Endothelial cell of umbilical vein (primary cell): ENCODE data around the gene MMP21. TPM values are rescaled to one million over a fixed set of nuclear protein-coding genes. Genes with fewer than 3 reads are reported as not detected.

Experiments used
- BruUV-seq: library from RNA; stranded (reverse); fragments of 400-500 nt; replicated peaks from 2 replicates; lab custom pipeline; 2021; lab: Mats Ljungman, UMichigan
- CTCF ChIA-PET: fragments of 300-600, 350-600 bp; sonication (Branson Sonifier 250); formaldehyde crosslinking; loops from one replicate; lab custom pipeline; 2021; ENCODE audit warnings: antibody characterized with exemption, inconsistent platforms; lab: Charles Lee
- POLR2A ChIA-PET: fragments of 300-600, 350-600 bp; sonication (Branson Sonifier 250); formaldehyde crosslinking; loops from one replicate; lab custom pipeline; 2021; ENCODE audit warnings: antibody characterized with exemption, inconsistent platforms; lab: Charles Lee
- DNase-seq: peaks from one replicate; pipeline ENCODE4 v3.0.0-alpha.2; 2011; ENCODE audit warnings: low read depth, low spot score
- FAIRE-seq: peaks from 2 replicates; lab custom pipeline; 2011; peaks lifted over from hg19 to GRCh38; lab: Jason Lieb, UNC
- H2AFZ ChIP-seq: 2 replicates; pipeline ENCODE4 v1.6.0; 2012; ENCODE audit warnings: low read depth, low read length, control low read depth, inconsistent platforms
- H3K27ac ChIP-seq: 2 replicates; pipeline ENCODE4 v1.5.1; 2011; ENCODE audit warnings: low read depth, mild to moderate bottlenecking, control low read depth, low read length, moderate library complexity; ENCODE audit not compliant: insufficient read depth
- H3K27me3 ChIP-seq, 2 experiments: 2 replicates each; pipeline versions ENCODE4 v1.6.0 to v1.6.1; 2011; ENCODE audit warnings: low read length in 2 of 2, mixed read lengths in 1 of 2; ENCODE audit not compliant: control insufficient read depth in 2 of 2, insufficient read depth in 2 of 2
- H3K36me3 ChIP-seq, 2 experiments: 2 replicates in 1 of 2; 3 replicates in 1 of 2; pipeline ENCODE4 v1.5.1; 2011; ENCODE audit warnings: low read length in 2 of 2, mild to moderate bottlenecking in 1 of 2, moderate library complexity in 1 of 2; ENCODE audit not compliant: control insufficient read depth in 2 of 2, insufficient read depth in 2 of 2; ENCODE audit errors: extremely low read depth in 1 of 2
- H3K4me1 ChIP-seq: 3 replicates; pipeline ENCODE4 v1.5.1; 2011; ENCODE audit warnings: mild to moderate bottlenecking, low read length; ENCODE audit not compliant: control insufficient read depth, insufficient read depth; ENCODE audit errors: extremely low read depth
- H3K4me2 ChIP-seq: 2 replicates; pipeline ENCODE4 v1.6.1; 2011; ENCODE audit warnings: low read length, control low read depth, mixed read lengths; ENCODE audit not compliant: insufficient read depth
- H3K4me3 ChIP-seq, 3 experiments: fragments of 200-600 bp in 1 of 3; sonication (generic), shearing (Covaris generic) in 1 of 3; replicated peaks in 1 of 3; 2 replicates each; pipeline ENCODE4 v1.5.1; 2011 to 2016; ENCODE audit warnings: control low read depth in 3 of 3, low read length in 3 of 3, mild to moderate bottlenecking in 2 of 3, inconsistent platforms in 1 of 3, low read depth in 1 of 3, moderate library complexity in 1 of 3; ENCODE audit not compliant: insufficient read depth in 1 of 3
- H3K79me2 ChIP-seq: 2 replicates; pipeline ENCODE4 v1.6.0; 2012; ENCODE audit warnings: low read length, inconsistent platforms; ENCODE audit not compliant: control insufficient read depth, insufficient read depth
- H3K9ac ChIP-seq: replicated peaks from 2 replicates; pipeline ENCODE3; 2011; ENCODE audit warnings: low read length, control low read depth; ENCODE audit not compliant: insufficient read depth; ENCODE audit errors: extremely low read depth
- H3K9me1 ChIP-seq: replicated peaks from 3 replicates; pipeline ENCODE4 v1.6.0; 2011; ENCODE audit warnings: mild to moderate bottlenecking, low read length; ENCODE audit not compliant: control insufficient read depth, insufficient read depth; ENCODE audit errors: extremely low read depth
- H3K9me3 ChIP-seq: replicated peaks from 2 replicates; pipeline ENCODE4 v1.5.1; 2012; ENCODE audit warnings: low read length, inconsistent platforms; ENCODE audit not compliant: control insufficient read depth, insufficient read depth
- H4K20me1 ChIP-seq: replicated peaks from 2 replicates; pipeline ENCODE3; 2011; ENCODE audit warnings: mild to moderate bottlenecking, low read length; ENCODE audit not compliant: control insufficient read depth, insufficient read depth; ENCODE audit errors: extremely low read depth
- EZH2 ChIP-seq: IDR thresholded peaks from 2 replicates; pipeline ENCODE4 v1.6.1; 2012; ENCODE audit warnings: borderline replicate concordance, low read depth, mild to moderate bottlenecking, moderate library complexity, low read length, inconsistent platforms; ENCODE audit not compliant: severe bottlenecking
- FOS ChIP-seq: IDR thresholded peaks from 2 replicates; pipeline ENCODE4 v1.6.1; 2011; ENCODE audit warnings: mild to moderate bottlenecking, low read length, moderate library complexity, borderline replicate concordance; ENCODE audit not compliant: insufficient read depth
- GATA2 ChIP-seq: IDR thresholded peaks from 2 replicates; pipeline ENCODE4 v1.7.0; 2011; ENCODE audit warnings: low read depth, mild to moderate bottlenecking, moderate library complexity, mixed read lengths, low read length; ENCODE audit not compliant: insufficient read length, insufficient read depth
- JUN ChIP-seq: IDR thresholded peaks from 2 replicates; pipeline ENCODE4 v1.6.1; 2011; ENCODE audit warnings: borderline replicate concordance, low read depth; ENCODE audit not compliant: insufficient read length, insufficient read depth
- MYC ChIP-seq: IDR thresholded peaks from one replicate; pipeline ENCODE4 v1.6.1; 2011; ENCODE audit warnings: mild to moderate bottlenecking, low read depth, low read length
- POLR2A ChIP-seq: IDR thresholded peaks from 2 replicates; pipeline ENCODE4 v1.6.1; 2012; ENCODE audit warnings: low read depth, mild to moderate bottlenecking, control low read depth, low read length
- POLR2AphosphoS5 ChIP-seq: IDR thresholded peaks from 2 replicates; pipeline ENCODE4 v1.6.1; 2012; ENCODE audit warnings: low read depth, mild to moderate bottlenecking, control low read depth, low read length, moderate library complexity; ENCODE audit not compliant: insufficient read depth
- dilution Hi-C: fragments of 300-500 bp; cut with MboI; formaldehyde crosslinking; loops from one replicate; pipeline ENCODE4 v1.15.0; 2019; ENCODE audit warnings: low sequenced_read_pairs; ENCODE audit not compliant: extremely low pct_ligation_motif_present
- intact Hi-C: fragments of 100-400 bp; cut with micrococcal nuclease; formaldehyde crosslinking; loops from one replicate; pipeline ENCODE4 v1.10.0; 2022
- polyA plus RNA-seq, 4 experiments: library from polyadenylated mRNA; depleted of rRNA in 3 of 4; stranded (reverse) in 3 of 4; unstranded in 1 of 4; fragments of >200 nt; gene quantifications; 2 replicates each; pipeline versions ENCODE4 v1.2.1 to v1.2.3, GENCODE V29; 2011 to 2012; ENCODE audit warnings: missing spikeins in 1 of 4
- total RNA-seq: library from RNA; stranded (reverse); gene quantifications from 2 replicates; pipeline ENCODE4 v1.2.3, GENCODE V29; 2021
- TF ChIP-seq, protein P1 (sequence below): IDR thresholded peaks from 2 replicates; pipeline ENCODE4 v1.6.1; 2011; ENCODE audit not compliant: insufficient read depth, insufficient read length
- TF ChIP-seq, protein P2 (sequence below), 2 donors: IDR thresholded peaks; 1 replicate in 1 of 2; 2 replicates in 1 of 2; pipeline ENCODE4 v1.5.1; 2011; ENCODE audit warnings: low read length in 2 of 2, mild to moderate bottlenecking in 2 of 2, moderate library complexity in 2 of 2, control low read depth in 1 of 2, inconsistent platforms in 1 of 2, low read depth in 1 of 2; ENCODE audit not compliant: insufficient read depth in 1 of 2; ENCODE audit errors: extremely low read depth in 1 of 2

MMP21 gene
- total and polyA plus RNA-seq, 2 donors (not counting 3 experiments of a cell fraction or from before 2014, with no cell fraction given), result 0.06 TPM; not detected in 1

GRCh38 chr10:125783408-125783807 lies 7.8 kb upstream of the MMP21 start:
- FAIRE-seq (no peak), DNase-seq (no peak)
- Histone ChIP-seq H3K4me1 (no peaks in the 10 kb centered on the region), H3K9me1 (no peaks in the 10 kb centered on the region), H3K9ac (no peak overlapping the region), H3K79me2 (no peaks in the 10 kb centered on the region), H3K4me3 (no peak overlapping the region), H4K20me1 (no peaks in the 10 kb centered on the region), H3K27ac (no peak overlapping the region), H3K36me3 (no peaks in the 10 kb centered on the region), H3K27me3 (no peaks in the 10 kb centered on the region), H2AFZ (no peak overlapping the region), H3K4me2 (no peak overlapping the region), H3K9me3 (no peaks in the 10 kb centered on the region)
- no TSS peak for BruUV-seq
- dilution Hi-C loops, result no loop called here
- intact Hi-C loops, result no loop called here
- CTCF ChIA-PET, result no interaction called here
- TF ChIP-seq POLR2AphosphoS5 (no peak), JUN (no peak), MYC (no peak), FOS (no peak), POLR2A (no peak), EZH2 (no peak), GATA2 (no peak)
- TF ChIP-seq, protein P1, sequence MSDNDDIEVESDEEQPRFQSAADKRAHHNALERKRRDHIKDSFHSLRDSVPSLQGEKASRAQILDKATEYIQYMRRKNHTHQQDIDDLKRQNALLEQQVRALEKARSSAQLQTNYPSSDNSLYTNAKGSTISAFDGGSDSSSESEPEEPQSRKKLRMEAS, result no peak
- TF ChIP-seq, protein P2, sequence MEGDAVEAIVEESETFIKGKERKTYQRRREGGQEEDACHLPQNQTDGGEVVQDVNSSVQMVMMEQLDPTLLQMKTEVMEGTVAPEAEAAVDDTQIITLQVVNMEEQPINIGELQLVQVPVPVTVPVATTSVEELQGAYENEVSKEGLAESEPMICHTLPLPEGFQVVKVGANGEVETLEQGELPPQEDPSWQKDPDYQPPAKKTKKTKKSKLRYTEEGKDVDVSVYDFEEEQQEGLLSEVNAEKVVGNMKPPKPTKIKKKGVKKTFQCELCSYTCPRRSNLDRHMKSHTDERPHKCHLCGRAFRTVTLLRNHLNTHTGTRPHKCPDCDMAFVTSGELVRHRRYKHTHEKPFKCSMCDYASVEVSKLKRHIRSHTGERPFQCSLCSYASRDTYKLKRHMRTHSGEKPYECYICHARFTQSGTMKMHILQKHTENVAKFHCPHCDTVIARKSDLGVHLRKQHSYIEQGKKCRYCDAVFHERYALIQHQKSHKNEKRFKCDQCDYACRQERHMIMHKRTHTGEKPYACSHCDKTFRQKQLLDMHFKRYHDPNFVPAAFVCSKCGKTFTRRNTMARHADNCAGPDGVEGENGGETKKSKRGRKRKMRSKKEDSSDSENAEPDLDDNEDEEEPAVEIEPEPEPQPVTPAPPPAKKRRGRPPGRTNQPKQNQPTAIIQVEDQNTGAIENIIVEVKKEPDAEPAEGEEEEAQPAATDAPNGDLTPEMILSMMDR (IDR thresholded peaks at IDR 0.05; ENCODE audit: extremely low read depth in 1 of 2, insufficient read depth in 1 of 2, low read depth in 1 of 2, low read length in 2 of 2), result no peak
- POLR2A ChIA-PET, result no interaction called here
